ENCODE results near the gene PTH1R. TPM values are rescaled to one million over a fixed set of nuclear protein-coding genes. Genes with fewer than 3 reads are reported as not detected.

Gene PTH1R
- total RNA-seq, 1 experiment from 2014 or later: 1.0 TPM

- no peak overlapping the region for H2BK15ac ChIP-seq (ENCODE audit: low read depth, low read length)
- H4K20me1 ChIP-seq (ENCODE audit: control insufficient read depth, insufficient read depth, insufficient read length): no peaks in the 10 kb centered on the region
- H3K36me3 Mint-ChIP-seq (ENCODE audit: insufficient read depth in 1 of 3, low read depth in 3 of 3): peaks cover 39 to 45% (median 41%) of the 10 kb centered on the region in 3 experiments
- no peak overlapping the region for H2BK12ac ChIP-seq (ENCODE audit: insufficient read length, low read depth, low read length)
- H3K14ac ChIP-seq (ENCODE audit: insufficient read depth, low read length): no peak overlapping the region
- no peak overlapping the region for H3K4me3 Mint-ChIP-seq
- no peaks in the 10 kb centered on the region for H3K27me3 ChIP-seq (ENCODE audit: insufficient read depth, low read length)
- H3K9me3 Mint-ChIP-seq: peaks cover 5 to 8% of the 10 kb centered on the region in 2 experiments; a peak in 4 of 5 replicates
- H3K56ac ChIP-seq (ENCODE audit: insufficient read length, low read depth, low read length): no peak overlapping the region
- no peaks in the 10 kb centered on the region for H3K79me2 ChIP-seq (ENCODE audit: insufficient read depth, low read length)
- no CpG with 5 or more reads among the region's 1 CpG for WGBS (ENCODE audit: extremely low coverage, insufficient read length, low lambda C conversion rate)
- no peaks in the 10 kb centered on the region for H3K27me3 Mint-ChIP-seq (ENCODE audit: low read depth)
- no peak overlapping the region for H2AK5ac ChIP-seq (ENCODE audit: insufficient read length, low read length)
- no peak overlapping the region for H3K23ac ChIP-seq (ENCODE audit: insufficient read length, low read depth, low read length)
- H3K4me1 Mint-ChIP-seq: no peaks in the 10 kb centered on the region
- no peak for DNase-seq
- TF ChIP-seq CTCF (conservative IDR thresholded peaks at IDR 0.05): no peak
- no peaks in the 10 kb centered on the region for H3K9me3 ChIP-seq (ENCODE audit: control insufficient read depth, low read depth, low read length)
- no peak overlapping the region for H3K4ac ChIP-seq (ENCODE audit: low read depth, low read length)
- peak overlapping the region in 1 of 3 experiments; percentile 14; a peak in 1 of 7 replicates for H3K27ac Mint-ChIP-seq
- H2BK120ac ChIP-seq (ENCODE audit: low read depth, low read length, poor library complexity, severe bottlenecking): no peak overlapping the region
- no peak overlapping the region for H4K8ac ChIP-seq (replicated peaks; ENCODE audit: insufficient read length, low read depth, low read length)
- no peak overlapping the region for H3K9ac ChIP-seq (ENCODE audit: extremely low read depth, insufficient read length, low read length)
- H3K79me1 ChIP-seq (ENCODE audit: insufficient read depth, low read depth, low read length, poor library complexity, severe bottlenecking): no peaks in the 10 kb centered on the region
- H2BK5ac ChIP-seq (ENCODE audit: insufficient read length, low read length): no peak overlapping the region
- no peak overlapping the region for H4K5ac ChIP-seq (ENCODE audit: insufficient read length, low read depth, low read length)
- H2AFZ ChIP-seq (ENCODE audit: low read length): no peak overlapping the region
- no peaks in the 10 kb centered on the region for H3K23me2 ChIP-seq (ENCODE audit: insufficient read length, low read depth, low read length, poor library complexity, severe bottlenecking)
- H3K4me2 ChIP-seq (ENCODE audit: insufficient read depth, insufficient read length, low read length): no peak overlapping the region
- no peaks in the 10 kb centered on the region for H3K4me1 ChIP-seq (ENCODE audit: insufficient read depth, low read length)
- H4K91ac ChIP-seq (ENCODE audit: insufficient read length, low read depth, low read length): no peak overlapping the region
- H3K27ac ChIP-seq (ENCODE audit: insufficient read length, low read depth, low read length): no peak overlapping the region
- H3K18ac ChIP-seq (ENCODE audit: insufficient read length, low read depth, low read length): no peak overlapping the region
- H3T11ph ChIP-seq (ENCODE audit: low read length): no peak overlapping the region
- H2BK20ac ChIP-seq (ENCODE audit: low read depth, low read length, poor library complexity, severe bottlenecking): no peak overlapping the region
These were observed 38.8 kb downstream of the PTH1R start for GRCh38 chr3:46916278-46916677.

All from H9 (cell line).